ENCODE data around the gene GPR143.

The GPR143 gene

DNA sequence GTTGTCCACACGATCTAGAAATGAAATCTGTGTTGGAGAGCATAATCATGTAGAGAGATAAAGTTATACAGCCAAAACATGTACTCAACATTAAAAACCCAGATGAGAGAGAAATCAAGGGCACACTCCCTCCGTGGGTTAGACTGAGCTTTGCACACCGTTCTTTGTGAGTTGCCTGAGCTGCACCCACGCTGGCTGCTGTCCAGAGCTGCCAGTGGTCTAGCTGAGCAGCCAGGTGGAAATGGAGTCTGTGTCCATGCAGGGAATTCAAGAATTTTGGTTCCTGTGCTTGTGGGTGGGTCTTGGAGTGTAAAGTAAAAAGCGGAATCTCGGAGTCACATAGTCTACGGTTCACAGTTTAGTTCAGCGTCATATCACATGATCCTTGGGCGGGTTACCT, 84.6 kb downstream of the GPR143 start:
- TF ChIP-seq, protein P1, sequence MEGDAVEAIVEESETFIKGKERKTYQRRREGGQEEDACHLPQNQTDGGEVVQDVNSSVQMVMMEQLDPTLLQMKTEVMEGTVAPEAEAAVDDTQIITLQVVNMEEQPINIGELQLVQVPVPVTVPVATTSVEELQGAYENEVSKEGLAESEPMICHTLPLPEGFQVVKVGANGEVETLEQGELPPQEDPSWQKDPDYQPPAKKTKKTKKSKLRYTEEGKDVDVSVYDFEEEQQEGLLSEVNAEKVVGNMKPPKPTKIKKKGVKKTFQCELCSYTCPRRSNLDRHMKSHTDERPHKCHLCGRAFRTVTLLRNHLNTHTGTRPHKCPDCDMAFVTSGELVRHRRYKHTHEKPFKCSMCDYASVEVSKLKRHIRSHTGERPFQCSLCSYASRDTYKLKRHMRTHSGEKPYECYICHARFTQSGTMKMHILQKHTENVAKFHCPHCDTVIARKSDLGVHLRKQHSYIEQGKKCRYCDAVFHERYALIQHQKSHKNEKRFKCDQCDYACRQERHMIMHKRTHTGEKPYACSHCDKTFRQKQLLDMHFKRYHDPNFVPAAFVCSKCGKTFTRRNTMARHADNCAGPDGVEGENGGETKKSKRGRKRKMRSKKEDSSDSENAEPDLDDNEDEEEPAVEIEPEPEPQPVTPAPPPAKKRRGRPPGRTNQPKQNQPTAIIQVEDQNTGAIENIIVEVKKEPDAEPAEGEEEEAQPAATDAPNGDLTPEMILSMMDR (IDR thresholded peaks at IDR 0.05; ENCODE audit: low read depth, low read length) = no peak
- no peak for DNase-seq (ENCODE audit: extremely low read depth, low read depth)

DNA sequence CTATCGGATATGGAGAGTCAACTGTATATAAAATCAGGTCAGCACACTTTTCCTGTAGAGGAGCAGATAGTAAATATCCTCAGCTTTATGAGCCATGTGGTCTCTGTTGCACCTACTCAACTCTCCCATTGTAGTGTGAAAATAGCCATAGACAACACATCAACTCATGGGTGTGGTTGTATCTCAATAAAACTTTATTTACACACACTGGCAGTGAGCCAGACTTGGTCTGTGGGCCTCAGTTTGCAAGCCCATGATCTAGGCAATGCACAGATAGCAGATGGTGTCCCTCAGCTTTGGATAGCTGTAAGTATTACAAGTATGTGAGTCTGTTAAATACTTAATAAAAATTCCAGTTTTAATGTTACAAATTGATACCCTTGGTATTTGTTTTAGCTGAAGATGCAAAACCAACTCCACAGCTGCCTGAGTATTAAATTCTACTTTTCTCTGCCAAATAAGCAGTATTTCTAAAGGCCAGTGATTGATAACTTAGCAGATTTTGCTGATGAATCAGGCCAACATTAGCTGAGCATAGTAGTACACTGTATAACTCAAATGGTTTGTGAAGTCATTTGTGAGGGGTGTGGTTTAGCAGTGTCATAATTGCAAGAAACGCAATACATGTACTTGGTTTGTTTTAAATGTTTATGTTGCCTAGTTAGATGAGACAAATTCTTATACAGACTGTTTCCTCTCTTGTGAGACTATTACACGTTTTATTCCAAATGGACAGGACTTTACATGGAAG, 87.3 kb downstream of the GPR143 start:
- no peak for DNase-seq (ENCODE audit: extremely low read depth, low read depth)
- TF ChIP-seq, protein P1 (IDR thresholded peaks at IDR 0.05; ENCODE audit: low read depth, low read length) = no peak

DNA sequence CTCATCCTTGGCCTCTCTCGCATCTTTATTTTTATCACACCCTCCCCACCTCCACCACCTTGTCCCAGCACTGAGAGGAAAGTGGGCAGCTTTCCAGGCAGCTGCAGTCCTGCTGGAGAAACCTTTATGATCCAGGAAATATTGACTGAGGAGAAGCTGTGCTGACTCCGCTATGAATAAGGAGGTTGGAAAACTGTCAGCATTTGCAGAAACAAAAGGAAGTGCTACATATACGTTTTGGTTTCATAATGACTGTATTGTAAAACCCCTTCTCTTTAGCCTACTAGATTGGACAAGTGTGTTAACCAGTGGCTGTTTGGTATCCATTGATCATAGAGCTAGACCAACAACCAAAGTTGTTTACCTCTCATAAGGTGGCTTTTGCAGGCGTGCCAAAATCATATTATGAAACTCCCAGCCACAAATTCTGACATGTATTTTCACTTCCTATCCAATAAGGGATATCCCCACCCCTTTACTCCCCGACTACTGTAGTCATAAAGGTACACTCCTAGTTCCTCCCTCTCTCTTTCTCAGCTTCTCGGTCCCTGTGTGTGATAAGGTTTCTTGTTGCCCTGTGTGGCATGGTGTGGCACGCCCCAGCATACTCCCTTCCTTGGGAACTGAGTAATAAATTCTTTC, 88.4 kb downstream of the GPR143 start:
- DNase-seq (ENCODE audit: extremely low read depth, low read depth) = no peak
- TF ChIP-seq, protein P1 (IDR thresholded peaks at IDR 0.05; ENCODE audit: low read depth, low read length) = no peak

DNA sequence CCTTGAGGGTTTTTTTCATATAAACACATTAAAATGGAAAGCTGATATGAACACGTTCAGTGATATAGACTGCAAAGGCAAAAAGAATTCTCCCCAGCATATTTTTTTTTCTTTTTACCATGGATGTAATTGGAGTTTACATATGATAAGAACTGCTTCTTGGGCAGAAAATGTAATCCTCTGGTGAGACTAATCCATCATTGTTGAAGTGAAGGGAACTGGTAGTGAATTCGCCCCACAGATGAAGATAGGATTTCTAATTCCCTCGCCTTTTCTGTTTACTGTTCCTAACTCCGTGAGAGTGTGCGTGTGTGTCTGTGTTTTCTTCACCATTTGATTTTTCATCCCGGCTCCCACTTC, 88.9 kb downstream of the GPR143 start:
- TF ChIP-seq, protein P1 (IDR thresholded peaks at IDR 0.05; ENCODE audit: low read depth, low read length) = no peak
- no peak for DNase-seq (ENCODE audit: extremely low read depth, low read depth)

DNA sequence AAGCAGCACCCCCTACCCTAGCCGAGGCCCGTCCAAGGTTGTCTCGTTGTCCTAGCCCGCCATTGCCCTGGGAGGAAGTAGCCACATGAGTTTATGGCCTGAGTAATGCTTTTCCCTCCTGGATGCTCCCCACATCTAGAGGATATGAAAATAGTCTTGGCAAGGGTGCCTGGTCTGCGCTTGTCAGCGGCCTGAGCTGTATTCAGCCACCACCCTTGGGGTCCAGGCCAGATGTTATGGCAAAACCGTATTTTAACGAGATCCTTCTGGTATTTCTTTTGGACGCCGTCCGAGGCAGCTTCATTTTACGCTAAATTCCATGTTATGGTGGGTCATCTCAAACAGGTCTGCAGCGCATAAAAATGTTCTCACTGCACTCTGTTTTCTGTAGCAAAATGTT, 89.3 kb downstream of the GPR143 start:
- DNase-seq (ENCODE audit: extremely low read depth, low read depth) = no peak
- TF ChIP-seq, protein P1 (IDR thresholded peaks at IDR 0.05; ENCODE audit: low read depth, low read length) = no peak

Measured in AG09319 (cell line).